Measurements from ENCODE around the gene RPS15A.
"Not testable (repeated sequence)": the region's sequence is repeated elsewhere in the genome, so short reads cannot be mapped to it uniquely, and the experiment has no call there.

- not testable (repeated sequence) for TF ChIP-seq POLR2A, CTCF (IDR thresholded peaks at IDR 0.05)
Measured at GRCh38 chr16:18777664-18778063, 12.5 kb downstream of the RPS15A start.

All from heart left ventricle (tissue), 13 donors.